Suppressor macrophage (primary cell): Measurements from ENCODE around the gene IPO9.
"Not testable (repeated sequence)": the region's sequence is repeated elsewhere in the genome, so short reads cannot be mapped to it uniquely, and the experiment has no call there.

Experiments
- DNase-seq, 4 experiments: peaks; one replicate each; pipeline ENCODE4 v3.0.0-alpha.2; 2020 to 2022

The IPO9 gene

DNA sequence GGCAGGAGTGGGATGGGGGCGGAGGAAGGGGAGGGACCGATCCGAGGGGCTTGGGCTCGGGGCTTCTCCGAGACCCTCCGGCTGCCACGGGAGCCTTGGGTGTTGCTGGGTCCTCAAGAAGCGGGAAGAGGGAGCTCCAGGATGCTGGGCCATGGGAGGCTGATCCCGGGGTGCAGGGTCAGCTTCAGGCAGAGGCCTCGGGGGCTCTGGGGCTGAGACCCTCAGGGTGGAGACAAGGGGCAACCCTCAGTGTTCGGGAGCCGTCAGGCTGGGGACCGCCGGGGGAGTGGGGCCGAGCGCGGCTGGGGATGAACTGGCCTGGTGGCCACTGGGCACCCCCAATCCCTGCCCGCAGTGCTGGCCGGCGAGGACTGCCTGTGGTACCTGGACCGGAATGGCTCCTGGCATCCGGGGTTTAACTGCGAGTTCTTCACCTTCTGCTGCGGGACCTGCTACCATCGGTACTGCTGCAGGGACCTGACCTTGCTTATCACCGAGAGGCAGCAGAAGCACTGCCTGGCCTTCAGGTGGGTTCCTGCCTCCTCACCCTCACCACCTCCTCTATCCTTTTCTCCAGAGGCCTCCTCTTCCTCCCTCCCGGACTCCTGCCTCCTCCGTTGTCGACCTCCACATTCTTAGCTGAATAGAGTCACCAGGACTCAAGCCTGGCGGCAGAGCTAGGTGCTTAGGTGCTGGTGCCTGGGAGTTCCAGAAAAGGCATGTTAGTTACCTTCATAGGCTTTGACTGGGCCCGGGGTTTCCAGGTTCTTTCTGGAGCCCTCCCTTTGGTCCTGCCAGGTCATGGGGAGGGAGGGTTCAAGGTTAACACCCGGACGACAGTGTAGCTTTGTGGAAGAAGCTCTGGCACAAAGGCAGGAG, 60.4 kb downstream of the IPO9 start:
- DNase-seq: no peak

DNA sequence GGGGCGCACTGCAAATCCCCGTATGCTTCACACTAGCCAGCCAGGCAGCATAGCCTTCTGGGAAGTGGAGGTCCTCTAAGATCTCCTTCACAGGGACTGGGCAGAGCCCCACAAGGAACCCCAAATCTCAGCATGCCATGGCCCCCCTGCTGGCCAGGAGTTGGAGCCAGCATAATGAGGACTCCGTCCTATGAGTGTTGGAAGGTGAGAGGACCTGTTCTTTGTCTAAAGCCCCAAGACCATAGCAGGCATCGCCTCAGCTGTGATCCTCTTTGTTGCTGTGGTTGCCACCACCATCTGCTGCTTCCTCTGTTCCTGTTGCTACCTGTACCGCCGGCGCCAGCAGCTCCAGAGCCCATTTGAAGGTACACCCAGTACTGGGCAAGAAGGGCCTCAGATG, 61.3 kb downstream of the IPO9 start:
- no peak for DNase-seq

- no peak for DNase-seq
These were observed 62.0 kb downstream of the IPO9 start for GRCh38 chr1:201890806-201891450.

- no peak for DNase-seq
These were observed 62.6 kb downstream of the IPO9 start for GRCh38 chr1:201891451-201892045.

DNA sequence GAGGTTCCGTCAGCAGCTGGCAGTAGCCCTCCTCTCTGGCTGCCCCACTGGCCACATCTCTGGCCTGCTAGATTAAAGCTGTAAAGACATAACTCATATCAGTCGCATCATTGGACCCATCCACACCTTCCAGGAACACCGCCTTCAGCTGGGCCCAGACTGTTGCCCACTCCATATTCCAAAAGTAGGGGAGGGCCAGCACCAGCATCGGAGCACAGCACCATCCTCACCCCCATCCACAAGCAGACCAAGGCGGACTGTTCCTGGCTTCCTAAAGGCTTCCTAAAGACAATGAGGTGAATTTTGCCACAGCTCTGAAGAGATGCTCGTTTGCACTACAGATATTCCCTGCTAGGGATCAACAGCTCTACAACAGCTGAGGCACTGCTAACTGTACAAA, 63.3 kb downstream of the IPO9 start:
- no peak for DNase-seq

GRCh38 chr1:201893431-201893830, 64.5 kb downstream of the IPO9 start:
- DNase-seq: no peak

DNA sequence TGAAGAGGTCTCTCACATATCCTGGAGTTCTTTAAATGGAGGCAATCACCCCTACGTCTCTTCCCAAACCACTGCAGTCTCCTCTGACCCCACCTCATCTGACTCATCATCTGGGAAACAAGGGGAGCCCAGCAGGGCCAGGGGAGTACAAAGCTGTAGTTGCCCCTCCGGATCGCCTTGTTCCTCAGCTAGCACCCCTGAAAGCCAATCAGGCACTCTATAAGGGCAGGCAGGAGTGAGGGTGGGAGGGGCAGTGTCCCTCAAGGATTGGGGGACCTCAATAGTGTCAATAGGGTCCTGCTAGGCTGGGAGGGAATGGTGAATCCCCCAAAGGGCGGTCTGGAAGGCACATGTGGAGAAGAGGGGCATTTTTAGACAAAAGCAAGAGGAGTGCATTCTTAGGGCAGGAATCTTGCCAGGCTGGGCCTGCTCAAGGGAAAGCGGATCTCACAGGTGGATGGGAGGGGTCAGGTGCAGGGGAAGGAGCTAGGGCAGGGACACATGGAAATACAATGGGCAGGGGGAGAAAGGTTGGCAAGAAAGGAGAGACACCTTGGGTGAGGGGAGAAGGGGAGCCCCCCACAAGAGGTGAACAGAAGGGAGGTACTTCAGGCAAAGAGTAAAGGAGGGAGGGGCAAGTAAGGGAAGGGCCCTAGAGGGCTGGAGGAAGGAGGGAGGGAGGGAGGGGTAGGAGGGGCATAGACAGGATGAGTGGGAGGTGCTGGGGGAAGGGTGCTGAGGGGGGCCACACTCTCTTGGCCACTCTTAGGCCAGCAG, 65.6 kb downstream of the IPO9 start:
- no peak for DNase-seq

DNA sequence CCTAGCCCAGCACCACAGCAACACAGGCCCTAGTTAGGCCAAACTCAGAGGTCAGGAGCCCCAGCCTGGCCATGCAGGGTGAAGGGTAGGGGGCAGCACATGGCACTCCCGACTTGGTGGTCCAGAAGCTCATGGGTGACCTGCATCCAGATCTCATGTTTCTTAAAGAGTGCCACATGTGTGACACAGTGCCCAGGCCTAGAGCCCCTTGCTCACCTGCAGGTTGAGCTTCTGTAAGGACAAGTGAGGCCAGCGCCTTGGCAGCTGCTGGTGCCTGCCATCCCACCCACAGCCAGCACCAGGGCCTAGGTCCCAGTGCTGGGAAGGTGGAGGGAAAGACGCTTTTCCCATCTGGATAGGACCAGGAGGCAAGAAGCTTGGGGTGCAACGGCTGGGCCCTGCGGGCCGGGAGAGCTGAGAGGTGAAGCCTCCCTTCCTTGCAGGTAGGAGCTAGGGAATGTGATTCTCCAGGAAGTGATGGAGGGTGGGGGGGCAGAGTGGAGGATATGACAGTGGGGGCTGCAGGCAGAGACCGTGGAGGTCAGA, 66.2 kb downstream of the IPO9 start:
- no peak for DNase-seq

GRCh38 chr1:201895913-201896807, 67.2 kb downstream of the IPO9 start:
- peak; percentile 90 to 95 (median 91) for DNase-seq

- DNase-seq: no peak
These were observed 68.0 kb downstream of the IPO9 start for GRCh38 chr1:201896951-201897391.

DNA sequence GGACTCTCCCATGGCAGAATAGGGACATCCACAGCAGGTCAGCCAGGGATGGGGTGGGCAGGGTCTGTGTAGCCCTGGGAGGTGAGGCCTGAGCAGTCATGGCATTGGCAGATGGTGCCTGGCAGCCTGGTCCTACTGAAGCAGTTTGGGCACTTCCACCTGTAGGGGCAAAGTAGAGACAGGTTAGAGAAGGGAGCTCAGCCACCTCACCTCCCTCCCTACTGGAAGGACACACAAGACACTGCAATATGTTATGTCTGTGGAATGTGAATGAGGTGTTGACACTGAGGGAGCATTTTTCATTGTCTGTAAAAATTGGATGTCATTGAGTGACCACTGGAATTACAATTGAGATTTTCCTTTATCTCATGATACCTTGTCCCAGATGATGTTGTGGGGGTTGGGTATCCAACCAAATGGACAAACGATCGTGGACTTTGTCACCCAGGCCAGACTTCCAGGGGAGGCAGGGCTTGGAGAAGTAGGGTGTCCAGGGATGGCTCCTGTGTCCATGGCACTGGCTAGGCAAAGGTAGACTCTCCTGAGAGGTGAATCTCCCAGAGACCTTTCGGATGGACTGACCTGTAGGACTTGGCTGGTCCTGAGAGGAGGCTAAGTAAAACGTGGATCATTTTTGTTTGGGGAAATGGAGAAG, 69.4 kb downstream of the IPO9 start:
- DNase-seq: no peak

GRCh38 chr1:201898992-201899391, 70.0 kb downstream of the IPO9 start:
- DNase-seq: no peak

GRCh38 chr1:201899683-201900429, 70.9 kb downstream of the IPO9 start:
- DNase-seq: no peak

DNA sequence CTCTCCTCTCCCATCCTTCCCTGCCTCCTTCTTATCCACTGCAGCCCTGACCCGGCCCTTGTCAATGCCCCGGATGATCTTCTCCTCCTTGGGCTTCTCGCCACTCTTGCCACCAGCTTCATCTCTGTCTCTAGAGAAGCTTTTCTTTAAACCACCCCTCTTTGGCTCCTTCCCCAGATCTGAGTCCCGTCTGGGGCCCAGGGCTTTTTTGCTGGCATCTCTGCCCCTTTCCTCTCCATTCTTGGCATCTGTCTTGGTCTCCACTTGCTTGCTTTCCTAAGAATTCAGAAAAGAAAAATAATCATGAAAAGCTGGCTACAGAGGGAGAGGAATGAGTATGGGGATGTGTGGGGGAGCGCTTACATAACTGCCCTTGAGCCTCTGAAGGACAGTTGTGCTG, 71.5 kb downstream of the IPO9 start:
- DNase-seq: no peak

- DNase-seq: not testable (repeated sequence)
These were observed 72.1 kb downstream of the IPO9 start for GRCh38 chr1:201901036-201901435.

DNA sequence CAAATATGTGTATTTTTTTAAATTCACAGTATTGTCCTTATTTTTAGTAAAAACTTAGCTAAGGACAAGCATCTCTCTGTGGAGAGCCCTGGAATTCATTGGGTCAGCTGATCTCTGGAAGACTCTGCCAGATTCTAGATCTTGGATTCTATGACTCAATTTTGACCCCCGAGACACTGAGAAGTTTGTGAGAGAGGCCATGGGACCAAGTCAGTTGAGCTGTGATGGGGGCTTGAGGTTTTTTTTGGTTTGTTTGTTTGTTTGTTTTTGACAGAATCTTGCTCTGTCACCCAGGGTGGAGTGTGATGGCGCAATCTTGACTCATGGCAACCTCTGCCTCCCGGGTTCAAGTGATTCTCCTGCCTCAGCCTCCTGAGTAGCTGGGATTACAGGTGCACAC, 73.2 kb downstream of the IPO9 start:
- DNase-seq: no peak

DNA sequence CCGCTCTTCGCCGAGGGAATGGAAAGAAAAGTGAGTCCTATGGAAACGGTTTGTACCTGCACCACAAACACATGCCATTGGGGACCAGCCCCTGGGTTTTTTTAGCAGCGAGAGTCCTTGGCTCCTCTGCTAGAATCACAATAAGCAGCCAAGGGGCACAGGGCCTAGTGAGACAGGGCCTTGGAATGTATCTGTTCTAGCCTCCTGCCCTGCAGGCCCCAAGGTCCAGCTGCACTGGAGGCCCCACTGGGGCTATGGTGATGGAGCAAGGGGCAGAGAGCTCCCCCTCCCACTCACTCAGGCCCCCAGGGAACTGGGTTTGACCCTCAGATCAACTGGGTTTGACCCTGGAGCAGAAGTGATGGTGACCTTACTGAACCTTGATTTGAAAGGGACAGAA, 74.2 kb downstream of the IPO9 start:
- DNase-seq: no peak

DNA sequence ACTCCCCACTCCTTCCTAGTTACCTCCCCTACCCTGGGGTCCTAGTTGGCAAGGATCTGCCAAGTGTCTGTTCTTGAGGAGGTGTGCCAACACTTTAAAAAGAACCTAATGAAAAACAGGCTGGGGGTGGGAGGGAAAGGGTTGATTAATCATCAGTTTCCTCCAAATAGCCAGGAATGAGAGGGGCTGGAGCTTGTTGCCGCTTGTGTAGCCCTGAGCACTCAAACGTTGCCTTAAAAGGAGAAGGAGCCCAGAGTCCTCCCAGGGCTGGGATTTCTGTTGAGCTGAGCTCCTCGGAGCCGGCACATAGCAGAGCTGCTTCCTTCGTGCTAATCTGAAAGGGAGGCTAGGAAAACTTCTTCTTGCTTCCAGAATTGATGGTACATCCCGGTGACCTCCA, 75.6 kb downstream of the IPO9 start:
- DNase-seq: no peak

DNA sequence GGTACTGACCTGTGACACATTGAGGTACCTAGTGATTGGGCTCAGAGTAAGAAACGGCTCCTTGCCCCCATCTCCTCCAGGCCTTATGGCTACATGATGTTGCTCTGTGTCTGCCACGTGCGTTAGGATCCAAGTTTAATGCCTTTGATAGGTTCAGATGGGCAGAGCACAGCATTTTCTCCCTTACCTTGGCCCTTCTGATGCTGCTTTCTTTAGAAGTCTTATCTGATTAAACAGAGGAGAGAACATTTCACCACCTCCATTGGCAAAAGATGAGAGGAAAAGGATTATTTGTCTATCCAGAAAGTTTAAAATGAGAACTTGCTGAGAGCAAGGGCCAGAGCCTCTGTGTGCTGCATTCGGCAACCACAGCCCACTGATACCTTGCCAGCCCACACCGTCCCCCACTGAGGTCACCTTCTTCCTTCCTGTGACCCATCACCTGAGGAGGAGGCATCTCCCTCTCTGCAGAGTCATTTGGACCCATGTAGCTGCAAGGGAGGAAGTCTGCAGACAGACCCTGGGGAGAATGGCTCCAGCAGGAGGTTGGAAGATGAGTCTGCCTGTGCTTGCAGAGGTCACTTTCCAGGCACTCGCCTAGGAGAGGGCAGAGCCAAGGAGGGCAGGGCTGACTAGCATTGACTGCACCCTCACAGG, 76.4 kb downstream of the IPO9 start:
- no peak for DNase-seq

GRCh38 chr1:201906336-201906735, 77.4 kb downstream of the IPO9 start:
- no peak for DNase-seq
